Measurements from ENCODE around the gene ABCA10. TPM values are rescaled to one million over a fixed set of nuclear protein-coding genes. Genes with fewer than 3 reads are reported as not detected.

Gene ABCA10
- total RNA-seq, 1 experiment from 2014 or later: 0.34 TPM

DNA sequence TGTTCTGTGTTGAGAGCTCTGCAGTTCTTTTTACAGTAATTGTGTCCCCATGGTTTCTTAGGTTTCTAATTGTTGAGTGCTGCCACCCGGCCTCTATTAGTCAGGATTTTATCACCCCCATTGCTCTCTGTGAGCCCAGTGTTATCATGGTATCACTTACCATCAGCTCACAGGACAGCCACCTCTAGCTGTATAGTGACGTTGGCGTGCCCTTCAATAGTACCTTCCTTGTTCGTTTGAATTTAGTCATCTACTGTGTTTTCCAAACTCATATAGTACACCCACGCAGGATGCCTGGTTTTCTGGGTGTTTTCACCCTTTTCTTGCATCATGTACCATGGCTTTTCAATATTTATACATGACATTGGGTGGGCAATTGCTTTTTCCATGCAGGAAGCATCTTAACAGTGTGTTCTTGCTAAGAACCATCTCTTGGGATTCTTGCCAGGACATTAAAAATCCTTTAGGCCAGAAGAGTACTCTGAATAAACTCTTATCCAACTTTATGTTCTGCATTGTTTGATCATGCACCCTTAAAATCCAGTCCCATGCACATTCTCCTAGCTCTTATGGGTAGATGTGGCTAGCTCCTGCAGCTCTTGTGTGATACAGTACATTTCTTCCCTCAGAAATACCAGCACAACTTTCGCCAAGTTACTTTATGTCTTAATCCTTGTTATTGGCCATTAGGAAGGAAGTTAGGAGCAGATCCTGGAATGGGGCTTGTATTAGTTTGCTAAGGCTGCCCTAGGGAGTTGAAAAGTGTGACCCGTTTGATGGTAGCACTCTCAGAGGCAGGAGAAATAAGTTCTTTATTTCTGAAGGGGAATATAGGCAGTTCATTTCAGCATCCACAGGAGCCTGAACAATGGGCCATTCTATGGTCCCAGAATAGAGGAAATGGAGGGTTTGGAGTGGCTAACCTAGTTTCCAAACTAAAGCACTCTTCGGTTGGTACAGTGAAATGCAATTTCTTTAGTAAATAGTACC, 11.3 kb upstream of the ABCA10 start:
- H2AFZ ChIP-seq (ENCODE audit: low read depth, low read length, poor library complexity, severe bottlenecking): no peak overlapping the region
- POLR2A ChIA-PET: no interaction called here
- intact Hi-C loops (cut with micrococcal nuclease): loop anchor here (10.0 kb wide), 1 partner anchor 705 kb away; no protein-coding TSS in a partner anchor
- no peaks in the 10 kb centered on the region for H4K20me1 ChIP-seq (ENCODE audit: insufficient read depth)
- TF ChIP-seq SIN3A (IDR thresholded peaks at IDR 0.05; ENCODE audit: low read depth): no peak
- TF ChIP-seq JUND (IDR thresholded peaks at IDR 0.05): no peak
- TF ChIP-seq, protein P1, sequence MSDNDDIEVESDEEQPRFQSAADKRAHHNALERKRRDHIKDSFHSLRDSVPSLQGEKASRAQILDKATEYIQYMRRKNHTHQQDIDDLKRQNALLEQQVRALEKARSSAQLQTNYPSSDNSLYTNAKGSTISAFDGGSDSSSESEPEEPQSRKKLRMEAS (IDR thresholded peaks at IDR 0.05): no peak
- no peak for TF ChIP-seq POLR2AphosphoS5 (IDR thresholded peaks at IDR 0.05; ENCODE audit: low read depth, low read length)
- TF ChIP-seq CBX3 (IDR thresholded peaks at IDR 0.05; ENCODE audit: low read depth): no peak
- no peak for TF ChIP-seq ELF1 (IDR thresholded peaks at IDR 0.05; ENCODE audit: borderline replicate concordance, low read depth)
- TF ChIP-seq CEBPB (IDR thresholded peaks at IDR 0.05; ENCODE audit: low read depth): no peak
- no peak for TF ChIP-seq ZNF274 (IDR thresholded peaks at IDR 0.05; ENCODE audit: low read depth, low read length)
- TF ChIP-seq, protein P2, sequence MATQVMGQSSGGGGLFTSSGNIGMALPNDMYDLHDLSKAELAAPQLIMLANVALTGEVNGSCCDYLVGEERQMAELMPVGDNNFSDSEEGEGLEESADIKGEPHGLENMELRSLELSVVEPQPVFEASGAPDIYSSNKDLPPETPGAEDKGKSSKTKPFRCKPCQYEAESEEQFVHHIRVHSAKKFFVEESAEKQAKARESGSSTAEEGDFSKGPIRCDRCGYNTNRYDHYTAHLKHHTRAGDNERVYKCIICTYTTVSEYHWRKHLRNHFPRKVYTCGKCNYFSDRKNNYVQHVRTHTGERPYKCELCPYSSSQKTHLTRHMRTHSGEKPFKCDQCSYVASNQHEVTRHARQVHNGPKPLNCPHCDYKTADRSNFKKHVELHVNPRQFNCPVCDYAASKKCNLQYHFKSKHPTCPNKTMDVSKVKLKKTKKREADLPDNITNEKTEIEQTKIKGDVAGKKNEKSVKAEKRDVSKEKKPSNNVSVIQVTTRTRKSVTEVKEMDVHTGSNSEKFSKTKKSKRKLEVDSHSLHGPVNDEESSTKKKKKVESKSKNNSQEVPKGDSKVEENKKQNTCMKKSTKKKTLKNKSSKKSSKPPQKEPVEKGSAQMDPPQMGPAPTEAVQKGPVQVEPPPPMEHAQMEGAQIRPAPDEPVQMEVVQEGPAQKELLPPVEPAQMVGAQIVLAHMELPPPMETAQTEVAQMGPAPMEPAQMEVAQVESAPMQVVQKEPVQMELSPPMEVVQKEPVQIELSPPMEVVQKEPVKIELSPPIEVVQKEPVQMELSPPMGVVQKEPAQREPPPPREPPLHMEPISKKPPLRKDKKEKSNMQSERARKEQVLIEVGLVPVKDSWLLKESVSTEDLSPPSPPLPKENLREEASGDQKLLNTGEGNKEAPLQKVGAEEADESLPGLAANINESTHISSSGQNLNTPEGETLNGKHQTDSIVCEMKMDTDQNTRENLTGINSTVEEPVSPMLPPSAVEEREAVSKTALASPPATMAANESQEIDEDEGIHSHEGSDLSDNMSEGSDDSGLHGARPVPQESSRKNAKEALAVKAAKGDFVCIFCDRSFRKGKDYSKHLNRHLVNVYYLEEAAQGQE (IDR thresholded peaks at IDR 0.05; ENCODE audit: low read depth): no peak
- TF ChIP-seq SRF (IDR thresholded peaks at IDR 0.05; ENCODE audit: low read depth): no peak
- TF ChIP-seq RAD21 (IDR thresholded peaks at IDR 0.05; ENCODE audit: low read depth): no peak
- TF ChIP-seq, protein P3, sequence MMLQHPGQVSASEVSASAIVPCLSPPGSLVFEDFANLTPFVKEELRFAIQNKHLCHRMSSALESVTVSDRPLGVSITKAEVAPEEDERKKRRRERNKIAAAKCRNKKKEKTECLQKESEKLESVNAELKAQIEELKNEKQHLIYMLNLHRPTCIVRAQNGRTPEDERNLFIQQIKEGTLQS (IDR thresholded peaks at IDR 0.05): no peak
- TF ChIP-seq, protein P4, sequence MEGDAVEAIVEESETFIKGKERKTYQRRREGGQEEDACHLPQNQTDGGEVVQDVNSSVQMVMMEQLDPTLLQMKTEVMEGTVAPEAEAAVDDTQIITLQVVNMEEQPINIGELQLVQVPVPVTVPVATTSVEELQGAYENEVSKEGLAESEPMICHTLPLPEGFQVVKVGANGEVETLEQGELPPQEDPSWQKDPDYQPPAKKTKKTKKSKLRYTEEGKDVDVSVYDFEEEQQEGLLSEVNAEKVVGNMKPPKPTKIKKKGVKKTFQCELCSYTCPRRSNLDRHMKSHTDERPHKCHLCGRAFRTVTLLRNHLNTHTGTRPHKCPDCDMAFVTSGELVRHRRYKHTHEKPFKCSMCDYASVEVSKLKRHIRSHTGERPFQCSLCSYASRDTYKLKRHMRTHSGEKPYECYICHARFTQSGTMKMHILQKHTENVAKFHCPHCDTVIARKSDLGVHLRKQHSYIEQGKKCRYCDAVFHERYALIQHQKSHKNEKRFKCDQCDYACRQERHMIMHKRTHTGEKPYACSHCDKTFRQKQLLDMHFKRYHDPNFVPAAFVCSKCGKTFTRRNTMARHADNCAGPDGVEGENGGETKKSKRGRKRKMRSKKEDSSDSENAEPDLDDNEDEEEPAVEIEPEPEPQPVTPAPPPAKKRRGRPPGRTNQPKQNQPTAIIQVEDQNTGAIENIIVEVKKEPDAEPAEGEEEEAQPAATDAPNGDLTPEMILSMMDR (IDR thresholded peaks at IDR 0.05 in 2 of 3, conservative IDR thresholded peaks at IDR 0.05 in 1 of 3; ENCODE audit: borderline replicate concordance in 1 of 3, insufficient read depth in 1 of 3, low read depth in 2 of 3, low read length in 2 of 3): no peak
- no peak for TF ChIP-seq FOSL1 (IDR thresholded peaks at IDR 0.05; ENCODE audit: low read depth)
- no peak for TF ChIP-seq EZH2 (IDR thresholded peaks at IDR 0.05)
- TF ChIP-seq, protein P5, sequence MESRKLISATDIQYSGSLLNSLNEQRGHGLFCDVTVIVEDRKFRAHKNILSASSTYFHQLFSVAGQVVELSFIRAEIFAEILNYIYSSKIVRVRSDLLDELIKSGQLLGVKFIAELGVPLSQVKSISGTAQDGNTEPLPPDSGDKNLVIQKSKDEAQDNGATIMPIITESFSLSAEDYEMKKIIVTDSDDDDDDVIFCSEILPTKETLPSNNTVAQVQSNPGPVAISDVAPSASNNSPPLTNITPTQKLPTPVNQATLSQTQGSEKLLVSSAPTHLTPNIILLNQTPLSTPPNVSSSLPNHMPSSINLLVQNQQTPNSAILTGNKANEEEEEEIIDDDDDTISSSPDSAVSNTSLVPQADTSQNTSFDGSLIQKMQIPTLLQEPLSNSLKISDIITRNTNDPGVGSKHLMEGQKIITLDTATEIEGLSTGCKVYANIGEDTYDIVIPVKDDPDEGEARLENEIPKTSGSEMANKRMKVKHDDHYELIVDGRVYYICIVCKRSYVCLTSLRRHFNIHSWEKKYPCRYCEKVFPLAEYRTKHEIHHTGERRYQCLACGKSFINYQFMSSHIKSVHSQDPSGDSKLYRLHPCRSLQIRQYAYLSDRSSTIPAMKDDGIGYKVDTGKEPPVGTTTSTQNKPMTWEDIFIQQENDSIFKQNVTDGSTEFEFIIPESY (IDR thresholded peaks at IDR 0.05; ENCODE audit: extremely low read depth, insufficient replicate concordance, low read length): no peak
- no peak for TF ChIP-seq EGR1 (IDR thresholded peaks at IDR 0.05; ENCODE audit: low read depth)
- H3K79me2 ChIP-seq (ENCODE audit: insufficient read depth, low read length): no peaks in the 10 kb centered on the region
- no TSS peak for BruUV-seq (replicated peaks)
- no peaks in the 10 kb centered on the region for H3K36me3 ChIP-seq (ENCODE audit: control insufficient read depth in 1 of 2, insufficient read depth in 2 of 2, low read length in 2 of 2)
- DNase-seq (ENCODE audit: low read depth, low spot score) (no peak), ATAC-seq (no peak)
- H3K9me2 ChIP-seq (ENCODE audit: insufficient read depth): no peaks in the 10 kb centered on the region
- no peaks in the 10 kb centered on the region for H3K27me3 ChIP-seq (ENCODE audit: insufficient read depth, low read length)
- H3K4me1 ChIP-seq (ENCODE audit: control insufficient read depth in 1 of 2, insufficient read depth in 2 of 2, low read length in 2 of 2): 0 out of 4 replicates have a peak, but pooled peaks cover 0 to 3% of the 10 kb centered on the region in 2 experiments
- no peak overlapping the region for H3K4me3 ChIP-seq (replicated peaks in 1 of 2; ENCODE audit: low read depth in 1 of 2, low read length in 2 of 2)
- RAD21 ChIA-PET (ENCODE audit: low non-redundant PET in 1 of 2, low total read pairs in 2 of 2, uncharacterized antibody in 2 of 2, unreplicated experiment in 2 of 2): no interaction called here
- no peak overlapping the region for H3K9ac ChIP-seq (ENCODE audit: low read length)
- CTCF ChIA-PET: interaction anchor here (1.9 to 3.5 kb wide), 3 partner anchors 465 to 468 kb away, joined by 5 to 17 read pairs (median 16); no protein-coding TSS in a partner anchor
- H3K9me3 ChIP-seq (ENCODE audit: control insufficient read depth in 1 of 2, insufficient read depth in 1 of 2, low read depth in 1 of 2, low read length in 2 of 2): no peaks in the 10 kb centered on the region
- no peak overlapping the region for H3K27ac ChIP-seq (ENCODE audit: low read depth, low read length)
- H3K4me2 ChIP-seq (ENCODE audit: low read length): no peak overlapping the region
